Stimulated activated CD8-positive, alpha-beta memory T cell treated with anti-CD3 and anti-CD28 coated beads, Interleukin-7, amount 100 ng/mL, for 1 hour (primary cell): ENCODE results near the gene NUTF2.

ENCODE experiments used
- DNase-seq, 2 donors: peaks; one replicate each; pipeline ENCODE4 v3.0.0-alpha.2; 2020; ENCODE audit warnings: low read depth in 2 of 2

The NUTF2 gene

GRCh38 chr16:67837811-67838210 lies 8.9 kb upstream of the NUTF2 start:
- DNase-seq: no peak

DNA sequence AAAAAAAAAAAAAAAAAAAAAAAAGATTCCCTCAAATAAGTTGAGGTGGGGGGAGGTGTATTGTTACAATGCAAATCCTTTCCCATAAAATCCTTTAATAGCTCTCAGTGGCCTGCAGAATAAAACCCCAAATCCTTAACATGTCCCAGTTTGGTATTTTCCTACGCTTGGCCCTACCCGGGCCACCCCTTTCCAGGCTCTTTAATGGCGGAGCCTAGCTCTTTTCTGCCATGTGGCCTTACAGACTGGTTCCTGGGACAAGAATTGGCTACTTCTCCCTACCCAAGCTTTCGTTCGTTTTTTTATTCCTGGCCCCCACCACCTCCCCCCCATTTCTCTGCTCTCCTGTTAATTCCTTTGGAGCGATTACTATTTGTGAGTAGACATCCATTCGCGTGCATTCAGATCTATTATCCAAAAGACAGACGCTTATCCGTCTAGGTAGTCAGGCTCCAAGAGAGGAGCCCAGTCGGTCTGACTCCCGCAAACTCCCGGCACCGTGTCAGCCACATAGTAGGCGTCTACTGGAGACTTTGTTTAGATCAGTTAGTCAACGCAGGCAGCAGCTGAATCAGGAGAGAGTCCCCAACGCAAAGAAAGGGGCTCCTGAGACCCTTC lies 5.4 kb upstream of the NUTF2 start:
- DNase-seq: no peak

GRCh38 chr16:67841816-67842508 lies 4.8 kb upstream of the NUTF2 start, which contains the start of gene THAP11:
THAP11 (plus strand) TSS chr16:67842320; CDS start chr16:67842555, 235 bp downstream.
- peak; percentile 86 to 90 for DNase-seq

DNA sequence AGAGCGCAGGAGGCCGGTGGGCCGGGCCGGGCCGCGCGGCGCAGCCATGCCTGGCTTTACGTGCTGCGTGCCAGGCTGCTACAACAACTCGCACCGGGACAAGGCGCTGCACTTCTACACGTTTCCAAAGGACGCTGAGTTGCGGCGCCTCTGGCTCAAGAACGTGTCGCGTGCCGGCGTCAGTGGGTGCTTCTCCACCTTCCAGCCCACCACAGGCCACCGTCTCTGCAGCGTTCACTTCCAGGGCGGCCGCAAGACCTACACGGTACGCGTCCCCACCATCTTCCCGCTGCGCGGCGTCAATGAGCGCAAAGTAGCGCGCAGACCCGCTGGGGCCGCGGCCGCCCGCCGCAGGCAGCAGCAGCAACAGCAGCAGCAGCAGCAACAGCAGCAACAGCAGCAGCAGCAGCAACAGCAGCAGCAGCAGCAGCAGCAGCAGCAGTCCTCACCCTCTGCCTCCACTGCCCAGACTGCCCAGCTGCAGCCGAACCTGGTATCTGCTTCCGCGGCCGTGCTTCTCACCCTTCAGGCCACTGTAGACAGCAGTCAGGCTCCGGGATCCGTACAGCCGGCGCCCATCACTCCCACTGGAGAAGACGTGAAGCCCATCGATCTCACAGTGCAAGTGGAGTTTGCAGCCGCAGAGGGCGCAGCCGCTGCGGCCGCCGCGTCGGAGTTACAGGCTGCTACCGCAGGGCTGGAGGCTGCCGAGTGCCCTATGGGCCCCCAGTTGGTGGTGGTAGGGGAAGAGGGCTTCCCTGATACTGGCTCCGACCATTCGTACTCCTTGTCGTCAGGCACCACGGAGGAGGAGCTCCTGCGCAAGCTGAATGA lies 4.0 kb upstream of the NUTF2 start:
- peak; percentile 15 to 24 for DNase-seq

DNA sequence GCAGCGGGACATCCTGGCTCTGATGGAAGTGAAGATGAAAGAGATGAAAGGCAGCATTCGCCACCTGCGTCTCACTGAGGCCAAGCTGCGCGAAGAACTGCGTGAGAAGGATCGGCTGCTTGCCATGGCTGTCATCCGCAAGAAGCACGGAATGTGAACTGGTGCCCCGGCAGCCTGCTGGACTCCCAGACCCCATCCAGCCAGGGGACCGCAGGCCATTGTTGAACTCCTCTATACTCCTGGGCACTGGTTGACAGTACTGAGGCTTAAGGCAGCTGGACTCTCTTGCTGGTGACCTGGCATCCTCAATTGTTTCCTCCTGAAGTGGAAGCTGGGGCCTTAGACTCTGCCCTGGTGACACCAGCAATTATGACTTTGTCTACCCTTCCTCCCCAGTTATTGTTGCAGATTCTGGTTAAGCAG lies 3.4 kb upstream of the NUTF2 start:
- no peak for DNase-seq

GRCh38 chr16:67844497-67844896 lies 2.2 kb upstream of the NUTF2 start:
- DNase-seq: no peak

- no peak for DNase-seq
Measured at GRCh38 chr16:67845291-67846062, 1.3 kb upstream of the NUTF2 start.

GRCh38 chr16:67846063-67846319 lies 742 bp upstream of the NUTF2 start:
- DNase-seq: no peak

- no peak for DNase-seq
Measured at GRCh38 chr16:67847064-67847861, 530 bp downstream of the NUTF2 start, which contains the start of gene CENPT. CENPT (minus strand) TSS chr16:67847693; CDS start chr16:67833859, 13,834 bp downstream.

- no peak for DNase-seq
Measured at GRCh38 chr16:67848118-67848517, 1.4 kb downstream of the NUTF2 start.

GRCh38 chr16:67853670-67854069 lies 6.9 kb downstream of the NUTF2 start:
- no peak for DNase-seq

DNA sequence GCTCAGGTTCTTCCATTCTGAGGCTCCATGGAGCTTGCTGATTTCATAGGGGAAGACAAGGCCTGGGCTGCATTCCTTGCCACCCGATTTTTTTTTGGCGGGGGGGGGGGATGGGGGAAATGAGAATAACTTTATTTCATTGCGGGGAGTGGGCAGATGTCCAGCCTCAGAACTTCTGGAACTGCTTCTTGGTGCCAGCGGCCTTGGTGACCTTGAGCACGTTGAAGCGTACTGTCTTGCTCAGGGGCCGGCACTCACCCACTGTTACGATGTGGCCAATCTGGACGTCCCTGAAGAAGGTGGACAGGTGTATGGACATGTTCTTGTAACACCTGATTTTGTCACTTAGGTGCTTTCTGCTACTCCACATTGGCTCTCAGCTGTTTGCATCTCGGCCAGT lies 9.1 kb downstream of the NUTF2 start:
- DNase-seq: no peak

GRCh38 chr16:67856927-67857546 lies 10.3 kb downstream of the NUTF2 start:
- DNase-seq: no peak

DNA sequence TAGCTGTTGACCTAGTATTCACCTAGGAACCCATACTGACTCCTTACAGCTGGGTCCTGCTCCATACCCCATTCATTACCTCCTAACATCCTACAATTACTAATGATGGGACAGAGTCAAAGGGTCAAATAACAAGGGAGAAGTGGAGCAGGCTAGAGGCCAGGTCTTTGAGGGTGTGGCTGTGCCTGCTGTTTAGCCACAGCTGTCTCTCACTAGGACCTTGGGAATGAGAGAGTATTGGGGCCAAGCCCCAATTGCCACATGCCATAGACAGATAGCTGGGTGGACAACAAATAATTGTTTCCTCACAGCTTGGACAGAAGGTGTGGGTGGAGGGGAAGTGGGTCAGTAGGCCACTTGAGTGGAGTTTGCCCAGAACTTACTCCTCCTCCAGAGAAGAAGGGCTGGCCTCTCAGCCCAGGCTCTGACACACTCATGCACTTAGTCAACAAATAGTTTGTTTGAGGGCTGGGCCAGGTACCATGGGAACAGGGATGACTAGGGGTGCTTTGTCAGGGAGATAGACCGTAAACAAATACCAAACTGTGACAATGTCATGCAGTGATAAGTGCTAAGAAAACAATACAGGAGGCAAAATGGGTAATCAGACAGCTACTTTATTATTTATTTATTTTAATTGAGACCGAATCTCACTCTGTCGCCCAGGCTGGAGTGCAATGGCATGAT lies 11.0 kb downstream of the NUTF2 start:
- DNase-seq: no peak

DNA sequence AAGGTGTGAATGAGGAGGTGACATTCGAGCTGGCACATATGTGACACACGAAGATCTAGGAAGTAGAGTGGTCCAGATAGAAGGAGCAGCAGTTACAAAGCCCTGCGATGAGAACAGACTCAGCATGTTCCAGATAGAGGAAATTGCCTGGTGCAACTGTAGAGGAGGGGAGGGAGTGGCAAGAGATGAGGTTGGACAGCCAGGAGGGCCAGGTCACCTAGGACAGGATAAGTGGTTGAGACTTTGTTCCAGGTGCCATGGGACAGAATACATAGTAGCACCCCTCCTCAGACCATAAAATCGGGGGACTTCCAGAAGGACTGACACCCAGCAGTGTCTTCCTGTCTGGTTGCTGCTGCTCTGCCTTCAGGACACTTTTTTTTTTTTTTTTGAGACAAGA lies 11.8 kb downstream of the NUTF2 start:
- no peak for DNase-seq

- no peak for DNase-seq
Measured at GRCh38 chr16:67860589-67861398, 14.1 kb downstream of the NUTF2 start.

GRCh38 chr16:67861877-67862276 lies 15.1 kb downstream of the NUTF2 start:
- no peak for DNase-seq

GRCh38 chr16:67862623-67863583 lies 16.2 kb downstream of the NUTF2 start:
- no peak for DNase-seq
